ENCODE data around the gene OLIG3. TPM values are rescaled to one million over a fixed set of nuclear protein-coding genes. Genes with fewer than 3 reads are reported as not detected.

Gene OLIG3
- total RNA-seq, 1 experiment from 2014 or later = not detected

DNA sequence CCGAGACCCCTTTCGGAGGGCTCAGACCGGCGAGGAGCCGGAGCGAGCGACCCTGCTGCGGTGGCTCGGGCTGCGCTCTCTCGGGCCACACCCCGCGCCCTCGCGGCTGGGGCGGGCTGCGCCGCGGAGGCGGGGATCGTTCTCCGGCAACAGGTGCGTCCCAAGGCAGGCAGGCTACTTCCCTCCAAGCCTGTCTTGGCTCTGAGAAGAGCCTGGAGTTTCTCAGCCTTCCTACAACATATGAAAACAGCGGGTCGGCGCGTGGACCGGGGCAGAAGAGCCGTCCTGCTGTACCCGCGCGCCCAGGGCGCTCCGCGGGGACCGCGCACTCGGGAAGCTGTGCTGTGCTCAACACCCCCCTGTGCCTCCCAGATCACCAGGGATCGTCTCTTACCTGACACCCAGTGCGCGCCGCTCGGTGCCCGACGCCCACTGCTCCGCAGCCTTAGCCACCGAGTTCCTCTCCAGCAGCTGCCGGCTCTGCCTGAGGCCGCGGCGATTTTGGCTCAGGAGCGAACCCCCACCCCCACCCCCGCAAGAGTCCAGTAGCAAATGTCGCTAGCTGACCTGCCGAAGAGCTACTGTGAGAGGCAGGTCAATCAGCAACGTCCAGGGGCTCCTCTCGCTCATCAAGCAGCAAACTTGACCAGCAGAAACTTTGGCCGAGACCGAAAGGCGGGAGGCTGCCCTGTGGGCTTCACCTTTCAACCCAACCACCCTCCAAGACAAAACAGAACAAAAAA, 3.7 kb upstream of the OLIG3 start:
- no peak for DNase-seq (ENCODE audit: low read depth, low spot score)
- in situ Hi-C loops (cut with HindIII; ENCODE audit: low pct_unique_long_range_greater_than_20kb, low sequenced_read_pairs) = no loop called here

DNA sequence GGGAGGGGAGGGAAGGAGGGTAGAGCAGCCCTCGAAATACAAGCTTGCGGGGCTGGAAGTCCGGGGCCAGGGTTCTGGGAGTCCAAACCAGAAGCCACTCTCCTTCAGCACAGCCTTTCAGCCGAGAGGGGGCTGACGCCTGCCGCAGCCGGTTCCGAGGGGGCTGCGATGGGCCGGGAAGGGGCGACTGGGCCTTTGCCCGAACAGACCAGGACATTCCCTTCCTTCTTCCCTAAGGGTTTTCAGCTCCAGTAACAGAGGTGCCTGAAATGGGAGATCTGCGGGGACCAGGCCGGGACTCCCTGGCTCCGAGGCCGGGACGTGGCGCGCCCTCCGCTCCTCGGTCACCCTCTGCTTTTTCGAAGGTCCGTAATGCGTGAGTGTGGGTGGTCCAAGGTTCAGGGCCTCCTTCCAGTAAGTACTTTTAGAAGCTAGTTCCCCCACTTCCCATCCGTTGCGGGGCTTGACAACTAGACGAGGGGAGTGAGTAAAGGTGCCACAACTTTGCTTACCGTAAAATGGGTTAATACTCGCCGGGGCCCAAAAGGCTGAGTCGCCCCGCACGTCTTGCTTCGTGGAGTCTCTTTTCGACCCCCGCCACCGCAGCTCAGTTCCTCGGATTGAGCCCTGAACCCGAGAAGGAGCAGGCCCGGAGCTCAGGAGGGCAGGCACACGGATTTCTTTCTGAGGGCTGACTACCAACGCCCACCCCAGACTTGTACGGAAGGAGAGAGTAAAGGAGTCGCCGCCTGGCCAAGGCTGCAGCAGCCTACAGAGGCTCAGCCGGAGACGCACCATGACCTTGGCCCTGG, 2.9 kb upstream of the OLIG3 start:
- no peak for DNase-seq (ENCODE audit: low read depth, low spot score)
- in situ Hi-C loops (cut with HindIII; ENCODE audit: low pct_unique_long_range_greater_than_20kb, low sequenced_read_pairs) = no loop called here

DNA sequence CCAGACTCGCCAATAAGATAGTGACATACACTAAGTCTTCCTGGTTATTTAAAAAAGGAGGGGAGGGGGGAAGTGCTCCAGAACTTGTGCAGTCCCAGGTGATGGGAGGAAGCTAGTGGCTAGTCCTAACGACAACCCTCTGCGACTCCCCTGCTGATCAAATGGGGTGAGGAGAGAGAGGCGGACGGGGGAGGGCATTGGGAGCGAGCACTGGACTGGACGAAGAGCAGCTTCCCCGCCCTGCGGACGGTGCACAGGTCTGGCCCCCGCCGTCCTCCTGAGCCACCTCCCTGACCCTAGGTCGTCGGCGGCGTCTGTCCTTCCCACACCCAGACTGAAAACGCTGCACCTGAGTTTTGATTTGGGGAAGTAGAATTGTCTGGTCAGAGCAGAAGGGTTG, 2.2 kb upstream of the OLIG3 start:
- in situ Hi-C loops (cut with HindIII; ENCODE audit: low pct_unique_long_range_greater_than_20kb, low sequenced_read_pairs) = no loop called here
- DNase-seq (ENCODE audit: low read depth, low spot score) = no peak

DNA sequence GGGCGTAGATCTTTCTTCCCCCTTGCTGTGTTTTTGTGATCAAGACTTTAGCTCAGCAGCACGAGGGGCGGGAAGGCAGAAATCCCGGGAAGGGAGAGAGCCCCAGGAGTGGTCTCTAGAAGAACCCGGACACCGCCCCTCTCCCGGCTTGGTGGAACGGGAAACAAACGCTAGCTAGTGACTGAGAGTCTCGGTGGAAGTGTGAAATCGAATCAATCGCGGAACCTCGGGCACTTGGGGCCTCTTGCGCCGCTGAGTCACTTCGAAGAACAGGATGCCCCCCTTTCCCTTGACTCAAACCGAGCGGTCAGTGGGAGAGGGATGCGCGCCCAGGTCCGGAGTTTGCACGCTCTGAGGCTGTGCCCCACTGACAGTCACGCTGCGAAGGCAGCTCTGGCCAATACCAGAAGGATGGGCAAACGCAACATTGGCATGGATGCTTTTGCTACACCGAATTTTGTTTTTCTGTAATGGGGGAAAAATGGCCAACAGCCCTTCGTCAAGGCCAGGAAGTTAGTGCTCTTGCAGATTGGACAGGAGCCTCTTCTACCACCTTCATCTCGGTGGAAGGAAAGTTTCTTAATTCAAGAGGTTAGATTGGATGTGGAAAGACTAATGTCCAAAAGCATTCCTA, 1.6 kb upstream of the OLIG3 start:
- in situ Hi-C loops (cut with HindIII; ENCODE audit: low pct_unique_long_range_greater_than_20kb, low sequenced_read_pairs) = no loop called here
- DNase-seq (ENCODE audit: low read depth, low spot score) = no peak

DNA sequence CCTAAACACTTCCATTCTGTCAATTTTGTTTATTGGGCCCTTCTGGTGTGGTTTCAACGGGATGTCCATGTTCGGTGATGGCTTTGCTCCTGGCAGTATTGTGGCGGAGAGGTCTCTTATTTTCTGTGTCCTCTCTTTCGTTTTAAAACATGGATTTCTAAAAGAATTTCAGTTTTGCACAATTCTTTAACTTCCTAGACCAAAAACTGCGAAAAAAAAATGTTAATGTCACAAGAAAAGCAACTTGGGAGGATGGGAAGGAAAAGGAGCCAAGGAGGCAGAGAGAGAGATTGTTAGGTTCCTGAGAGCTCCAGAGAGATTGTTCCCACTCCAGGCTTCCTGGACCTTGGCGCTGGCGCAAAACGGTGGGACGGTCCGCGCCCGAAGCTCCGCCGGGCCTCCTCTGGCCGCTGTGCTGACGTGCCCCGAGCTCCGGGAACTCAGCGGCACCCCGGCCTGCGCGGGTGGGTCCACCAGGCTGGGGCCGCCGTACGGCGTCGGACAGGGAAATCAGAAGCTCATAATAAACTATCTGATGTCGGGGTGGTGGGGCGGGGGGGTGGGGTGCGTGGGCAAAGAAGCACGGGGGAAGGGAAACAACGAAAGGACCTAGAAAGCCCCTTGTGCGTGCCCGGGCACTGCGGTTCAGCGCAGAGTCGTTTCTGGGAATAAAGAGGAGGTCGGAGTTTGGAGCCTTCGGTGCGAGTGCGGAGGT, 951 bp upstream of the OLIG3 start:
- in situ Hi-C loops (cut with HindIII; ENCODE audit: low pct_unique_long_range_greater_than_20kb, low sequenced_read_pairs) = no loop called here
- no peak for DNase-seq (ENCODE audit: low read depth, low spot score)

DNA sequence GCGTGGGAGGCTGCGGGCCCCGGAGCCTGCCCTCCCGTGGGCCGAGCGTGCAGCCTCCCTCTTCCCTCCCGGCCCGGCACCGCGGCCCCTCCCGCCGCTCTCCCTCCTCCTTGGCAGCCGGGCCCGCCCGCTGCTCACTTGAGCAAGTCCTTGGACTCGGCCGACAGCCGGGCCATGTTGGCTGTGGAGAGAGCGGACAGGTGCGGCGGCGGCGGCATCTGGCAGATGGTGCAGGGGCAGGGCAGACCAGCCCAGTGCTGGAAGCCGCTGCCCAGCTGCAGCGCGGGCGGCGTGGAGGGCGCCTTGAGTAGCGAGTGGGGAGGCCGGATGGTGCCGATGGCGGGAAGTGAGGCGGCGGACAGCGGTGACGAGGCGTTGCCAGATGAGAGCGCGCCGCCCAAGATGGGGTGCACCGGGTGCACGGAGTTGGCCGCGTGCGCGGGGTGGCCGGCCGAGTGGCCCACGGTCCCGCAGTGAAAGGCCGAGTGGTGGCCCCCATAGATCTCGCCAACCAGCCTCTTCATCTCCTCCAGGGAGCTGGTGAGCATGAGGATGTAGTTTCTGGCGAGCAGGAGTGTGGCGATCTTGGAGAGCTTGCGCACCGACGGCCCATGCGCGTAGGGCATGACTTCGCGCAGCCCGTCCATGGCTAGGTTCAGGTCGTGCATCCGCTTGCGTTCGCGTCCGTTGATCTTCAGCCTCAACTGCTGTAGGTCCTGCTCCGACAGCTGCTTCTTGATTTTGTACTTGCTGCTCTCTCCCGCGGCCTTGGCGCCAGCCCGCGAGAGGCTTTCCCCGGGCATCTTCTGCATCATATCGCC, 766 bp downstream of the OLIG3 start:
- in situ Hi-C loops (cut with HindIII; ENCODE audit: low pct_unique_long_range_greater_than_20kb, low sequenced_read_pairs) = no loop called here
- no peak for DNase-seq (ENCODE audit: low read depth, low spot score)

DNA sequence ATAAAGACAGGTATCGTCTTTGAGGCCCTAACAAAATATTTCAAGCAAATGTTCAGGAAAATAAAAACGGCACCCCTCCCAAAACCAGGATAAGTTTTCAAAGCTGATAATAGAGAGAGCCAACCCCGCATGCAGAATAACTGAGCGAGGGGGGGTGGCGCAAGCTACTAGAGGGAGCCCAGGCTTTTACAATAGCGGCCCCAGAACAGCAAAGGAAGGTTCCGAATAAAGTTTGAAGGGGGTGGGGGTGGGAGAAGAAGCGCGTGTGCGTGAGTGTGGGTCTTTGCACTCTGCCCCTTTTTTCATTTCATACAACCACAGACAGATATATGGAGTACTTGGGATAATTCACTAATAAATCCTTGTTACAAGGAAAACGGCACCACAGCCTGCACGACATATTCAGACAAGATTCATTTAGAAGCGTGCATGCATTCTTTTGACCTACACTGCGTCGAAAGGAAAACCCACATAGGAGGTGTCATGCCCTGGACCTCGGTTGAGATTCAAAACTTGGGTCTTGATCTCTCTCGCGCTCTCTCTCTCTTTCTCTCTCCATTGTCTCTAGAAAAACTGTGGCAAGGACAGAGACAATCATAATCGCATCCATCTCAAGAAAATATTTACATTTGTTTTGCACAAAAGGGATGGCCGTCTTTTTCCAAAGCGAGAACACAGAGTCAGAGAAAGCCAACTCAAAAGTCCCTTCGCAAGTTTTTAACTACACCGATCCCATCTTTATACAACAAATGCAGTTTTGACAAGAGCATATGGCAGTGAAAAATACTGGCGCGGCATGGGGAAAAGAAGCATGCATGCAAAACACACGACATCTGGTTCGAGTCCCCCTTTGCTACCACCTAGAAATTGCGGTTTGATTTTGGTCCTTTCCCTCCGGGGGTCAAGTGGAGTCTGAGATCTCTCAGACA, 1.6 kb downstream of the OLIG3 start:
- in situ Hi-C loops (cut with HindIII; ENCODE audit: low pct_unique_long_range_greater_than_20kb, low sequenced_read_pairs) = no loop called here
- no peak for DNase-seq (ENCODE audit: low read depth, low spot score)

DNA sequence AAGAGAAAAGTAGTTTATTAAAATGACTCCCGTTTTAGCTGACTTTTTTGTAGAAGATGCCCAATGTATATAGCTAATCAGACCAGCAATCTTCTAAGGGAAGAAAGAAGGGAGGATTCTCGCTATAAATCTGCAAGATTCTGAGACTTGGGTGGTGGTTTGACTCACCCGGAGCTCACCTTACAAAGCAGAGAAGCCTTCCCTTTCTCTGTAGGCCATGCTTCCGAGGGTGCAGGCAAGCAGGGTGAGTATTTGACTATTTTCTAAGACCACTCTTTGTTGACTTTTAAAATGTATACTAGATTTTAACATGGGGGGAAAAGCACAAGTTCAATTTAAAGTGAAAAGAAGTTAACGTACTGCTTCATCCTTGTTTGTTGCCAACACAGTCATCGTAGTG, 2.7 kb downstream of the OLIG3 start:
- in situ Hi-C loops (cut with HindIII; ENCODE audit: low pct_unique_long_range_greater_than_20kb, low sequenced_read_pairs) = no loop called here

DNA sequence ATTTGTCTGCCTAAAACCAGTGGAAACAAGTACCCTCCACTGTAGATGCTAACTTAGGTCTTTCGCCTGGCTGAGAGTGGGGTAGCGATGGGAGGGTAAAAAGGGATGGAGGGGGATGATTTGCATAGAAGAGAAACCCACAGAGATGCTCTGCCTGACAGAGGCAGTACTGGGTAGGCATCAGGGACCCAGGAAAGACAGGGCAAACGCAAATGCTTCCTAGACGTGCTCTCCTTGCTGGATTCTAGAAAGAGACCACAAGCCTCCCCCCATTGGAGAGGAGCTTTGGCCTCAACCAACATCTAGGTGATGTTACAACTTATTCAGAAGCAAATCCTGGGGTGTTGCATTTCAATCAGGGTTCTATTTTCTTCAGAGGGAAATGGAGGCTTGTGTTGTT, 3.2 kb downstream of the OLIG3 start:
- no peak for DNase-seq (ENCODE audit: low read depth, low spot score)
- in situ Hi-C loops (cut with HindIII; ENCODE audit: low pct_unique_long_range_greater_than_20kb, low sequenced_read_pairs) = no loop called here

More for the DNA sequence above, 2.7 kb downstream of the OLIG3 start:
- DNase-seq (ENCODE audit: low read depth, low spot score) = no peak

DNA sequence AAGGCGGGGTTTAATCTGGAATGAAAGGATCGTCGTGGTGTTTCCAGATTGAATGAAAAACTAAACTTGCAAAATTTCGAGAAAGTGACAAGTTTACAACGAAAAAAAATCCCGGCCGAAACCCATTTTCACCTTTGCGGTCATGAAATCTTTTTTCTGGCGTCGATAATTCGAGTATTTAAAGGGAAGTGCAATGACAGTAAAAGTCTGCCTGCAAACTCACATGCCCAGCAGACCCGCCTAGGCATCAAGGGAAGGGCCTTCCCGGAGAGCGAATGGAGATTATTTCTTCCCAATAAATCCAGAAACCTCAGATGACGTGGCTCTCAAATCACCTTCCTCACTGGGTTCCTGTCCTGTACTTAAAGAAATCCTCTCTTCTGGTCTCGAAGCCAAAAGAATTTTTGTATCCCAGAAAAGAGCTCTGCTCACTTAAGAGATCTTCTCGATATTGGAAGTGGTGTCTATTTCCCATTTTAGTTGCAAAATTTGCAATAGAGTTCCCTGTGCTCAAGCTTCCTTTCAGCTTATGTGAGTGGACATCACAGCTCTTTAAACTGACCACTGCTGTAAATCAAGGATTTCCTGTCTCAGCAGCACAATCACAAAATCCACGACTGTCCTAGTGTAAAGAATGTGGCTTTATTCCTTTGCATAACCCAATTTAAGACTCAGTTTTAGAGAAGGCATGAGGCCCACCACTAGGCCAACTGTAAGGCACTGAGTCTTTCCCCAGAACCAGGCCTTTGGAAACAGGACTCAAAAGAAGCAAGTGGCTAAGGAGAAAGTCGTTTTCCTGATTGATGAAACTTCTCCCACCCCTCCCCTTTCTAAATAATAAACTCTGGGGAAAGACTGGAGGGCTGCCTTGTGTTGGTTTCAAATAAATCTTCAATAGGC, 3.9 kb downstream of the OLIG3 start:
- in situ Hi-C loops (cut with HindIII; ENCODE audit: low pct_unique_long_range_greater_than_20kb, low sequenced_read_pairs) = no loop called here
- no peak for DNase-seq (ENCODE audit: low read depth, low spot score)

DNA sequence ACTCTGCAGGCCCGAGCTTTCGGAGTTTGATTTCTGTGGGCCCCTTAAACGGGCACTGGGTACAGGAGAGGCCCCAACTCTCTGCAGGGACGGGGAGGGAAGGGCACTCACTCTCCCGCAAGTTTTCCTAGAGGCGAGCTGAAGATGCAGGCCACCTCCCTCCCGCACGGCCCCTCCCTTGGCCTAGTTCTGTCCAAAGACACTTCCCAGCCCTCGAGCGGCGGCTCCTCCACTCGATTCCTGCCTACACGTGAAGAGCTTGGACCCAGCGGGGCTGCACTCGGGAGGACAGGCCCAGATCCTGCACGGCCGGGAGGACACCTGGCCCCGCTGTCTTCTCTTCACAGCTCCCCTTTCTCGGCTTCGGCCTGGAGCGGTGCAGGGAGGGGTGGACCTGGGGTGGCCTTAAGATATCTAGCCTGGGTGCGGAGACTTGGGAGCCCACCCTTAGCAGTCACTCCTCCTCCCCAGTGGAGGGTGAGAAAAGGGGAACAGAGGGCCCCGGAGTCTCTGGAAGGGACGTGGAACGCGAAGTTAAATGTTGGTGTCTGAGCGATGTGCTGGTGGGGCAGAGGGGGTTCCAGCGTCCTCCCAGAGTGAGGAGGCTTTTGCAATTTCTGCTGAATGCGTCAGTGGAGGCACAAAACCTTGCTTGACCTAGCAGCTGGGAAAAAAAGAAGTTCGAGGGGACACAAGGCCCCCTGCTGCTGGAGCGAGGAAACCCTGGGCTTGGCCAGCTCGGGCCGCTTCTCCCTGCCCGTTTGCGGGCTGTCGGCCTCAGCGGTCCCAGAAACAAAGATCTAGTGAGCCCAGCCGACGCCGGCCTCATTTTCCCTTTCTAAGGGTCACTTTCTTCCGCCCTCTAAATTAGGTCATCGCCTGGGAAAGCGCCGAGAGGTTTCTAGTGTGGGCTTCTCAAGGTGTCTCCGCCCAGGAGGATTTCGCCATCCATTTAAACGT, 4.9 kb downstream of the OLIG3 start:
- no peak for DNase-seq (ENCODE audit: low read depth, low spot score)

DNA sequence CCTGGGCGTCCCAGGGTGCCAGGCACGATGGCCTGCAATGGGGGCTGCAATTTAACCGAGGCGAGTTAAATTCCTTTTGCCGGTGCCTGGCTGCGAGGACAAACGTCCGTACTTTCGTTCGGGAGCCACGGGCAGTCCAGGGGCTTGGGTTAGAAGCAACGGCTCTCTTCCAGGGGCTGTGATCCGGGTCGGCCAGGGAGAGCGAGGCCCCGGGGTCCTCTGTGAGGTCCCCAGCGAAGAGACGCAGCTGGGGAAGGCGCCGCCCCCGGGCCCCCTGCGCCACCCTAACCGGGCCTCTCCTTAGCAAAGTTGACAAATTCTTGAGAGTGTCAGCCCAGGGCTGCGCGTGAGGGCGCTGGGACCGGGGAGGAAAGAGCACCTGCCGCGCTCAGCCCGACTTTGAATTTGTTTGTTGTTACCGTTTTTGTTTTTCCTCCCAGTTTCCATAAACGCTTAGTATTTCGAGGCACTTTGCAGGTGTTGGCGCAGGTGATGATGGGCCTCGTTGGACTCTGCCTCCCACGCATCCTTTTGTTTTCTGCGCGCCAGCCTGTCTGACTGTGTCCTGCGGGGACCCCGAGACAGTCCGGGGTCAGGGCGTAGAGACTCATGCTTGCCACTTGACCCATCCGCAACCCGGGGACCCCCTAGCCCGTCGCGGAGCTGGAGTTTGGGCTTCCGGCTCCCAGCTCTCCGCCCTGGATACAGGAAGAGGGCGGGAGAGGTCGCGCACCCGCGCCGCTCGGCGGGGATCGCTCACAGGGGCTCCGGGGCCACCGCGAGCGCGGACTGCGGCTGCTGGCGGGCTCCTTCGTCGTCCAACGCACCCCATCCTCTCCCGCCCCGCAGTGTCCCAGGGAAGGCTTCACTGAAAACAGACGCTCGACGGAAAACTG, 5.8 kb downstream of the OLIG3 start:
- no peak for DNase-seq (ENCODE audit: low read depth, low spot score)

More for the DNA sequence above, 4.9 kb downstream of the OLIG3 start:
- in situ Hi-C loops (cut with HindIII; ENCODE audit: low pct_unique_long_range_greater_than_20kb, low sequenced_read_pairs) = no loop called here

DNA sequence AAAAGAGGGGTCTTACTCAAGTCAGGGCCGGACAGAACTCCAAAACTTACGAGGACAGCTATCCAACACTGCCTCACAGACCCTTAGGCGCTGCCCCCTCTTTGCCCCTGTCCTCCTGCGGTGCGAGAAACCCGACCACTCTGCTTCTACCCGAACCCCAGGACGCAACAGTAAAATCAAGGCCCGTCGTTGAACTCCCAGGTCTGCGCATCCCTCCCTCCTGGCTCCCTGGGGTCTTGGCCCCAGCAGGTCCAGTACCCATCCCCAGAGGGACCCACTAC, 6.4 kb downstream of the OLIG3 start:
- in situ Hi-C loops (cut with HindIII; ENCODE audit: low pct_unique_long_range_greater_than_20kb, low sequenced_read_pairs) = no loop called here
- no peak for DNase-seq (ENCODE audit: low read depth, low spot score)

More for the DNA sequence above, 5.8 kb downstream of the OLIG3 start:
- in situ Hi-C loops (cut with HindIII; ENCODE audit: low pct_unique_long_range_greater_than_20kb, low sequenced_read_pairs) = no loop called here
